ENCODE data around the gene ARPC1B. TPM values are rescaled to one million over a fixed set of nuclear protein-coding genes. Genes with fewer than 3 reads are reported as not detected.
A peak's percentile ranks its signal among the peaks of the same experiment; 100 is the strongest.

Gene ARPC1B
- total RNA-seq, 1 donor from 2014 or later = 53.0 TPM

- no peak for ATAC-seq
These were observed 16.5 kb downstream of the ARPC1B start for GRCh38 chr7:99390941-99391602.

GRCh38 chr7:99392046-99392445 is 17.5 kb downstream of the ARPC1B start:
- ATAC-seq = peak; percentile 1

GRCh38 chr7:99392659-99393354 is 18.3 kb downstream of the ARPC1B start:
- peak; percentile 91 for ATAC-seq

- ATAC-seq = no peak
These were observed 19.0 kb downstream of the ARPC1B start for GRCh38 chr7:99393355-99394187.

- no peak for ATAC-seq
These were observed 19.6 kb downstream of the ARPC1B start for GRCh38 chr7:99394188-99394502.

GRCh38 chr7:99395616-99396327 is 21.2 kb downstream of the ARPC1B start:
- ATAC-seq = no peak

GRCh38 chr7:99396418-99397296 is 22.1 kb downstream of the ARPC1B start:
- ATAC-seq = no peak

GRCh38 chr7:99397297-99397983 is 22.9 kb downstream of the ARPC1B start:
- ATAC-seq = no peak

- no peak for ATAC-seq
These were observed 24.4 kb downstream of the ARPC1B start for GRCh38 chr7:99398891-99399445.

GRCh38 chr7:99399597-99399996 is 25.1 kb downstream of the ARPC1B start:
- ATAC-seq = no peak

- no peak for ATAC-seq
These were observed 28.3 kb downstream of the ARPC1B start for GRCh38 chr7:99402854-99403253.

- ATAC-seq = no peak
These were observed 29.2 kb downstream of the ARPC1B start for GRCh38 chr7:99403764-99404163.

- ATAC-seq = no peak
These were observed 29.9 kb downstream of the ARPC1B start for GRCh38 chr7:99404235-99404976.

- no peak for ATAC-seq
These were observed 30.4 kb downstream of the ARPC1B start for GRCh38 chr7:99404977-99405320.

- no peak for ATAC-seq
These were observed 32.0 kb downstream of the ARPC1B start for GRCh38 chr7:99406557-99406956.

- ATAC-seq = peak; percentile 52
These were observed 33.4 kb downstream of the ARPC1B start for GRCh38 chr7:99407872-99408378.

GRCh38 chr7:99408379-99409191 is 34.1 kb downstream of the ARPC1B start, which contains the start of the genes BUD31 and PDAP1:
TSS of gene BUD31 (plus strand) at chr7:99408969. CDS start at chr7:99411093, 2,124 bp downstream.
TSS of gene PDAP1 (minus strand) at chr7:99408597. CDS start at chr7:99408548, 49 bp downstream.
- peak; percentile 95 for ATAC-seq

- ATAC-seq = no peak
These were observed 34.7 kb downstream of the ARPC1B start for GRCh38 chr7:99409192-99409572.

GRCh38 chr7:99409806-99410205 is 35.3 kb downstream of the ARPC1B start:
- ATAC-seq = no peak

All from esophagus mucosa (tissue), 1 donor.